Activated CD8-positive, alpha-beta memory T cell treated with anti-CD3 and anti-CD28 coated beads for 1 hour (primary cell): ENCODE data around the gene GSTP1.
A peak's percentile ranks its signal among the peaks of the same experiment; 100 is the strongest.
"Not testable (repeated sequence)": the region's sequence is repeated elsewhere in the genome, so short reads cannot be mapped to it uniquely, and the experiment has no call there.

Experiments used
- DNase-seq, 2 donors: peaks; one replicate each; pipeline ENCODE4 v3.0.0-alpha.2; 2020; ENCODE audit warnings: low read depth in 1 of 2; ENCODE audit errors: extremely low read depth in 1 of 2

GSTP1 gene

DNA sequence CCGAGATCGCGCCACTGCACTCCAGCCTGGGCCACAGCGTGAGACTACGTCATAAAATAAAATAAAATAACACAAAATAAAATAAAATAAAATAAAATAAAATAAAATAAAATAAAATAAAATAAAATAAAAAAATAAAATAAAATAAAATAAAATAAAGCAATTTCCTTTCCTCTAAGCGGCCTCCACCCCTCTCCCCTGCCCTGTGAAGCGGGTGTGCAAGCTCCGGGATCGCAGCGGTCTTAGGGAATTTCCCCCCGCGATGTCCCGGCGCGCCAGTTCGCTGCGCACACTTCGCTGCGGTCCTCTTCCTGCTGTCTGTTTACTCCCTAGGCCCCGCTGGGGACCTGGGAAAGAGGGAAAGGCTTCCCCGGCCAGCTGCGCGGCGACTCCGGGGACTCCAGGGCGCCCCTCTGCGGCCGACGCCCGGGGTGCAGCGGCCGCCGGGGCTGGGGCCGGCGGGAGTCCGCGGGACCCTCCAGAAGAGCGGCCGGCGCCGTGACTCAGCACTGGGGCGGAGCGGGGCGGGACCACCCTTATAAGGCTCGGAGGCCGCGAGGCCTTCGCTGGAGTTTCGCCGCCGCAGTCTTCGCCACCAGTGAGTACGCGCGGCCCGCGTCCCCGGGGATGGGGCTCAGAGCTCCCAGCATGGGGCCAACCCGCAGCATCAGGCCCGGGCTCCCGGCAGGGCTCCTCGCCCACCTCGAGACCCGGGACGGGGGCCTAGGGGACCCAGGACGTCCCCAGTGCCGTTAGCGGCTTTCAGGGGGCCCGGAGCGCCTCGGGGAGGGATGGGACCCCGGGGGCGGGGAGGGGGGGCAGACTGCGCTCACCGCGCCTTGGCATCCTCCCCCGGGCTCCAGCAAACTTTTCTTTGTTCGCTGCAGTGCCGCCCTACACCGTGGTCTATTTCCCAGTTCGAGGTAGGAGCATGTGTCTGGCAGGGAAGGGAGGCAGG, at the start of gene GSTP1:
Gene GSTP1 (plus strand): TSS at position 566 of the 958 bp plus-strand sequence. CDS start 32 bp downstream, at position 598.
- peak; percentile 48 to 69 for DNase-seq

DNA sequence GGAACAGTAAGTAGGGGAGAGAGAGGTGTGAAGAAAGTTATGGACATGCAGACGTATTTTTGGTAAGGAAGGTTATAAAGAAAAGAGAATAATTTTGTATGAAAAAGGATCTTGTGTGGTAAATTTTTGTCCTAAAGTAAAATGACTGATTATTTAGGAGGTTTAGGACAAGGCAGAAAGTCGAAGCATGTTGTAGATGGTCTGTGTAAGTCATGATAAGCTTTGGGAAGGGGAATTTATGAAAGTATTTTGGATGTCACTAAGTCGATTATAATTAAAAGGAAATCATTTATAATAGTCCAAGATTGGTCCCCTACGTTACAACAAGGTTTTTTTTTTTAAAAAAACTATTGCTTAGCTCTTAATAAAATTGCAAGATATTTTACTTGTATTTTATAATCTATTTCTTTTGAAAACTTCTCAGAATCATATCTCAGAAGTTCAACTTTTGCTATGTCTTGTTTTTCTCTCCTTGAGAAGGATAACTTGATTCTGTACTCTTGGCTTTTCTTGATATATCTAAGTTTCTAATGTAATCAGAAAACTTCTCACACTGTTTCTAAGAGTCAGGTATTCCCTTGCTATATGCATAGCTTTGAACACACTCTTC, 49.4 kb upstream of the GSTP1 start:
- DNase-seq, result no peak

DNA sequence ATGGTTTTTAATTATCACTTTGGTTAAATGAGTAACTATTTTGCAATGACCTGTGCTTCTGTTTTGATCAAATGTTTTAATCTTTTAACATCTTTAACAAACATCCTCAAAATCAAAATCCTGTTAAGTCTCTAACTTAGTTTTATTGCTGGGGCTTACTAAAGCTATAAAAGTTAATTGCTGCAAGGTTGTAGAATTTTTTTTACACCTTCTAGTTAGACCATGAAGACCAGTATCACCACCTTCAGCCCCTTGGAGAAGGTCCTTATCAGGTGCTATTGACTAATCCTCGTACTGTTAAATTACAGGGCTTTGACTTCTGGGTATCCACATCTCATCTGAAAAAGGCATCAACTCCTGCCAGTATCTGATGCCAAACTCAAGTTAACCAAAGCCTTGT, 48.1 kb upstream of the GSTP1 start:
- no peak for DNase-seq

DNA sequence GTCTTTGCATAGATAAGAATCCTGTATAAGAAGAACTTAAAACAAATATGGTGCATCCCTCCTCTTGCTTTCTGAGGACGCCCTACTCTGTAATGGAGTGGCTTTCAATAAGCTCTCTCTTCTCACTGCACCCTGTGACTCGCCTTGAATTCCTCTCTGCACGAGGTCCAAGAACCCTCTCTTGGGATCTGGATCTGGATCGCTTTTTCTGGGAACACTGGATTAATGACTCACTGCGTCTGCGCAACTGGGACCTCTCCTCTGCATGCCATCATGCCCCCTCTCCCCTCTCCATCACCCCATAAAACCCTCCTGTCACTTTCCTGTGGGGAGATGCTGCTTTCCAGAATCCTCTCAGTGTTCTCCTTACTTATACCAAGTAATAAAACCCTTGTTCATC, 45.3 kb upstream of the GSTP1 start:
- DNase-seq, result no peak

DNA sequence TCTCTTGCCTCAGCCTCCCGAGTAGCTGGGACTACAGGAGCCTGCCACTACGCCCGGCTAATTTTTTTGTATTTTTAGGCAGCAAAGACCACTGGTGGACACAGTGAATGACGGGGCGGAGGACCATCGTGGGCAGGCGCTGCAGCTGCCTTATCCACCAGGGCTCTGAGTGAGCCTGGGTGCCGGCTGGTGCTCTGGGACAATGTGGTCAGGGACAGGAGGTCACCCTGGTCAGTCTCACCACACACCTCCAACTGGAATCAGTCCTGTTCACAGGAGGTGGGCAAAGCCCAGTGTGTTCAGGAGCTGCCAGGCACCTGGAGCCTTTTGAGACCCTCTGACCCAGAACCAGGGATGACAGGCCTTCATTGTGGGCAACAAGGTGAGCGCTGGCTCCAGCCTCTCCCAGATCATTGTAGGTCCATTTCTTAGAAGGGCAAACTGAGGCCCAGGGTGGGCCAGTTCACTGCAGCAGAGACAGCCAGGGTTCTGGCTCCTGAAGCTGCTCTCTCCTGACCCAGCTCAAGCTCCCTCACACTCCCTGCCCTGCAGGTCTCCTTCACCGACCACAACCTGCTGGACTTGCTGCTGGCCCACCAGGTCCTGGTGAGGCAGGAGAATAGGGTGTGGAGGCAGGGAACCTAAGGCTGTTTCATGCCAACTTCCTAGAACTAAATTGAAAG, 44.6 kb upstream of the GSTP1 start:
- DNase-seq, result no peak

DNA sequence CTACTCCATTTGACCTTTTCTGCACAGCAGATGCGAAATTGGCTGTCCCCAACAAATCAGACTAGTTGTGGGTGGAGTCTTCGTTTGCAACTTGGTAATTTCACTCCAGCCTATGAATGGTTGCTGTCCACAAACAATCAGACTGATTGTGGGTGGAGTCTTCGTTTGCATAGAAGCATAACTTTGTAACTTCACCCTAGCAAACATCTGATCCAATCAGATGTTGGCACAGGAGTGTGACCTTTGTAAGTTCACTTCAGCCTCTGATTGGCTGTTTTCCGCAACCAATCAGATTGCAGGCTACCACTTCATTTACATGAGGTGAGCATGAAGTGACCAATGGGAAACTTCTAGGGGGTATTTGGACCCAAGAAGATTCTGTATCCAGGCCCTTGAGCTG, 44.1 kb upstream of the GSTP1 start:
- no peak for DNase-seq

DNA sequence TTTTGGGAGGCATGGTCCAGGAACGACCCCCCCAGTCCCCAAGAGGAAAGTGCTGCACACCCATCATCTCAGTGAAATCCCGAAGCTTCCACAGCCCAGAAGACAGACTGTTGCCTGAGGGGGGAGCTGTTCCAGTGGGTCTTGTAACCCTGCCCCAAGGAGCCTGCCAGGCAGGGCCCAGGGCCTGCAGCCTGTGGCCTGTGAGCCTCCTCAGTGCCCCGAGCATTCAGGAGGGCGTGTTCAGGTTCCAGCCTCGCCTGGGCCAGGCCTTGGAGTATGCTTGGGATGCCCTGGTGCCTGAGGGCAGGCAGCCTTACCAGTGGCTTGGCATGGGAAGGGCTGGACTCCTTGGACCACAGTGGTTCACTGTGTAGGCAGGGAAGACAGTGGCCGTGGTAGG, 42.4 kb upstream of the GSTP1 start:
- DNase-seq, result no peak

DNA sequence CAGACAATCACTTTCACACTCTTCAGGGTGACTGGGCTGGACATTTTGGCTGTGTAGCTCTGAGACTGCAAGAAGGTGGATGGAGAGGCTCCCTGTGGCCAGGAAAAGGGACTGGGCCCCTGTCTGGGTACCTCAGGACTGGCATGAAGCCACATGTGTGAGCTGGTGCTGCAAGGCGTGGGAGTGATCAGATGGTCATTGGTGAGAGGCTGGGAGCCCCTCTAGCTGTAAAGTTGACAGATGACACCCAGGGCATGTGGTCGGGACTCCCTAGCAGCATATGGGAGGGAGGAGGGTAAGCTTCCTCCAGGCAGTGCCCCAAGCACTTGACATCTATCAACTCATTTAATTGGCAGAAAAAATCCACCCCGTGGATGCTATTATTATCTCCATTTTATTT, 41.4 kb upstream of the GSTP1 start:
- no peak for DNase-seq

DNA sequence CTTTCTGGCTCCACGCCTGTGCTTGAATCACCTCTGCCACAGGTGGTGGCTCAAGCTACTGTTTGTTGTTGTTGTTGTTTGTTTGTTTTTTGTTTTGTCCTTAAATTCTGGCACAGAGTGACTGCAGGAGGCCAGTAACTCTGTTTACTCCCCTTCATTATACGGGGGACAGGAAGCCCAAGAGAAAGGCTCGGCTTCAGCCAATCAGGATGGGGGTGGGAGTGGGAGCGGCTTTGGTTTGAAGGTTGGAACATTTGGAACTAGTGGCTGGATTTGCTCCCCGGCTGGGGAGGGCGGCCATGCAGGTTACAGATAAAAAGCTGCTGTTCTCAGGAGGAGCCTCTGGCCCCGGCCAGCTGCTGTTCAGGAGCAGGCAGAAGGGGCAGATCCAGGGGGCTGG, 40.6 kb upstream of the GSTP1 start:
- no peak for DNase-seq

DNA sequence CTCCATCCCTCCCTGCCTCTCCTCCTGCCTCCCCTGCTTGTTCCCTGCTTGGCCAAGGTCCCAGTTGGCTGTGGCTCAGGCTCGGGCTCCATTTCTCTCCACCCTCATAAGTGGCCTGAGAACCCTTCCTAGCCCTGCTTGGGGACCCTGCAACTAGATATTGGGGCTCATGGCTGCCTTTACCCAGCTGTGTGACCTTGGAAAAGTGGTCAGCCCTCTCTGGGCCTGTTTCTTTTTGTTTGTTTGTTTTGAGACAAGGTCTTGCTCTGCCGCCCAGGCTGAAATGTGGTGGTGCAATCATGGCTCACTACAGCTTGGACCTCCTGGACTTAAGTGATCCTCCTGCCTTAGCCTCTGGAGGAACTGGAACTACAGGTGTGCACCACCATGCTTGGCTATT, 40.0 kb upstream of the GSTP1 start:
- no peak for DNase-seq

DNA sequence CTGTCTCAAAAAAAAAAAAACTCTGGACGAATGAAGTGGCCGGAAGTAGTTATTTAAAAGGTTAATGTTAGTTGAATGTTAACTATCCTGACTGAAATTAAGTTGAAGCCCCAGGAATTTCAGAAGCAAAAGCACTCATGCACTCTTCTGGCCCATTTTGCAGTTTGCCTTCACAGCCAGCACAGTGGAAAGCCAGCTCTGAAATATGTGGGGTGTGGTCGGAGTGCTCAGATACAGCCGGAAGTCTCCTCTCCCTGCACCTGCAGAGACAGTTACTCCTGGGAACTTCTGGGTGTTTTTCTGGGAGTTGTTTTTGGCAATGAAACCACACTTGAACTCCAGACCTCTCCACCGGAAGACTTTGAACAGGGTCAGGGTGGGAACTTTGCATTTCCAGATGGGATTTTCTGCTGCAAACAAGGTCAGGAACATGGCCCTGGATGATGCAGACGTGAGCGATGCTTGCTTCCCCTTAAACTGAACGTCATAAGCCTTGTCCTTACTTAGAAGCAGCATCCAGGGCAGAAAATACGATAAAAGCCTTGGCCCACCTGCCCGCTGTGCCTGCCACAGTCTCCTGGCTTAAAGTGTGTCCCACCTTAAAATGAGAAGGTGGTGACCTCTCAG, 38.9 kb upstream of the GSTP1 start:
- no peak for DNase-seq

DNA sequence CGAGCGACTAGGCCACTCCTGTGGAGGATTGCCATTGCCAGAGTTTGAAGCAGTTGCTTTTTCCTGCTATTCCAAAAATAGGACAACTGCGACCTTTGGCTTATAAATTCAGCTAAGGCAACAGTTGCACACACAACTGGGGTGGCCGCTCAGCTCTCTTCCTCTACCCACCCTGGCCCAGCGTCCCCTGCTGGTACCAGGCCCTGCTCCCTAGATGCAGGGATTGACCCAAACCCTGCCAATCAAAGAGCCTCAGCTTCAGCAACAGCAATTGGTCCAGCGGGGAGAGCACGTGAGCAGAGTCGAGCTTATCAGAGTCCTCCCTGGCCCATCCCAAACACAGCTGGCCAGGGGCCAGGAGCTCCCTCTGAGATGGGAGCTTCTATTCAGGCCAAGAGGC, 38.3 kb upstream of the GSTP1 start:
- DNase-seq, result no peak

DNA sequence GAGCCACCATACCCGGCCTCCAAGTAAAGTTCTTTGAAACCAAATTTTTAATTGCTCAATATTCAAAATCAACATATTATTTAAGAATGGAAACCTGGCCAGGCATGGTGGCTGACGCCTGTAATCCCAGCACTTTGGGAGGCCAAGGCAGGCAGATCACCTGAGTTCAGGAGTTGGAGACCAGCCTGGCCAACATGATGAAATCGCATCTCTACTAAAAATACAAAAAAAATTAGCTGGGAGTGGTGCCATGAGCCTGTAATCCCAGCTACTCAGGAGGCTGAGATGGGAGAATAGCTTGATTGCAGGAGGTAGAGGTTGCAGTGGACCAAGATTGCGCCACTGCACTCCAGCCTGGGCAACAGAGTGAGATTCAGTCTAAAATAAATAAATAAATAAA, 35.5 kb upstream of the GSTP1 start:
- not testable (repeated sequence) for DNase-seq

DNA sequence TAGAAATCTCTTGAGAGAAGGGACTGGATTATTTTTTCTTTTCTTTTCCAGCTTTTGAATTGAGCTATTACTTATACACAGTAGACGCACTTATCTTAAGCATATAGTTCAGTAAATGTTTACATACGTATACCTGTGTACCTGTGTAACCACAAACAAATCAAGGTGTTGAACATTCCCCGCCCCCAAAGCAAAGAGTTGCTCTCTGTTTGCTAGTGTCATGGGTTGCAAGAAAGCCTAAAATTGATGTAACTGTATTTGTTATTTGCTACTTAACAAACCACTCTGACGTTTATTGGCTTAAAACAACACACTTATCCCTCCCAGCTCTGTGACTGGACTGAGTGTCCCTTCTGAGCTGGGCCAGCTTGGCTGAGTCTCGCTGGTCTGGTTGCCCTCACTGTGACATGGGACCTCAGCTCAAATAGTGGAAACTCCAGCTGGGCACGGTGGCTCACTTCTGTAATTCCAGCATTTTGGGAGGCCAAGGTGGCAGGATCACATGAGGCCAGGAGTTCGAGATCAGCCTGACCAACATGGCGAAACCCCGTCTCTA, 35.0 kb upstream of the GSTP1 start:
- no peak for DNase-seq

DNA sequence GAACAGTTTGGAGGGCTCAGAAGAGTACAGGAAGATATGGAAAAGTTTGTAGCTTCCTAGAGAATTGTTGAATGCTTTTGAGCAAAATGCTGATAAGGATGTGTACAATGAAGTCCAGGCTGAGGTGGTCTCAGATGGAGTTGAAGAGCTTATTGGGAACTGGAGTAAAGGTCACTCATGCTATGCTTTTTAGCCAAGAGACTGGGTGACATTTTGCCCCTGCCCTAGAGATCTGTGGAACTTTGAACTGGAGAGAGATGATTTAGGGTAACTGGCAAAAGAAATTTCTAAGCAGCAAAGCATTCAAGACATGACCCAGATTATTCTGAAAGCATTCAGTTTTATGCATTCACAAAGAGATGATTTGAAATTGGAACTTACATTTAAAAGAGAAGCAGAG, 32.5 kb upstream of the GSTP1 start:
- no peak for DNase-seq

DNA sequence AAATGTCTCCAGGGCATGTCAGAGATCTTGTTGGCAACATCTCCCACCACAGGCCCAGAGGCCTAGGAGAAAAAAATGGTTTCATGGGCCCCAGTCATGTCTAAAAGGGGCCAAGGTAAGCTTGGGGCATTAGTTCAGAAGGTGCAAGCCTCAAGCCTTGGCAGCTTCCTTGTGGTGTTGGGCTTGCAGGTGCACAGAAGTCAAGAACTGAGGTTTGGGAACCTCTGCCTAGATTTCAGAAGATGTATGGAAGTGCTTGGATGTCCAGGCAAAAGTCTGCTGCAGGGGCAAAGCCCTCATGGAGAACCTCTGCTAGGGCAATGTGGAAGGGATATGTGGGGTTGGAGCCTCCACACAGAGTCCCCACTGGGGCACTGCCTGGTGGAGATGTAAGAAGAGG, 31.9 kb upstream of the GSTP1 start:
- not testable (repeated sequence) for DNase-seq

DNA sequence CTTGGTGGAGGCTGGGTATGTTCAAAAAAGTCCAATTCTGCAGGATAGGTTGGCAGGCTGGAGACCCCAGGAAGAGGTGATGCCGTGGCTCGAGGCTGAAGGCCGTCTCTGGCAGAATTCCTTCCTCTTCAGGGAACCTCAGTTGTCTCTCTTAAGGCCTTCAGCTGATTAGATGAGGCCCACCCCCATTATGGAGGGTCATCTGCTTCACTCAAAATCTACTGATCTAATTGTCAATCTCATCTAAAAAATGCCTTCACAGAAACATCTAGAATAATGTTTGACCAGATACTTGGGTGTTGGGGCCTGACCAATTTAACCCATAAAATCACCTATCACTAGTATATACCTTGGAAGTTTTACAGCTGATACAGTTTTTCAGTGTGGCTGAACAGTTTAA, 27.4 kb upstream of the GSTP1 start:
- DNase-seq, result no peak

DNA sequence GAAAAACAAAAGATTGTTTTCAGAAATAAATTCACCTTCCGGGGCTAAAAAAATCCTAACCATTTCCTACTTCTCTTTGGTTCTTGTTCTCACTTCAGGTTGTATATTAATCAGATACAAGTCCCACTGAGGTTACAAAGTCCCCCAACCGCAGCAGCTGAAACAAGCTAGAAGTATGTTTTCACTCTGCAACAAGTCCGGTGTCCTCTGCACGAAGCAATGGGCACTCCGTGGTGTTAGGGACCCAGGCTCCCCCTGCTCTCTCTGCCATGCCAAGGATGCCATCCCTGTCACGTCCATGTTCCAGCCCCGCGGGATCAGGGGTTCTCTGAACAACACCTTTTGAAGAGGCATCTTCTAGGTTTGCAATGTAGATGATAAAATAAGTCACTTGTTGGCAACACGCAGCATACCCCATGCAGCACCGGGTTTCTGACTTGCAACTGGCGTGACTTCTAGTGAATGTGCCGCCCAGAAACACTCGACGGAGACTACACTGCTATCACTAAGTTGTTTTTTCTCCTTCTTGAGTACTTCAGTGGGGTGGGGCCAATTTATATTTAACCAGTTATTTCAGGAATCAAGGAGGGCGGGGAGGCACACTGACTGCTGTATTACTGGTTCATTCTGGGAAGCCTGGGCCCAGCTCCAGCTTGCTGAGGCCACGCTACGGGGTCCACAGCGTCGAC, 25.4 kb upstream of the GSTP1 start:
- no peak for DNase-seq

DNA sequence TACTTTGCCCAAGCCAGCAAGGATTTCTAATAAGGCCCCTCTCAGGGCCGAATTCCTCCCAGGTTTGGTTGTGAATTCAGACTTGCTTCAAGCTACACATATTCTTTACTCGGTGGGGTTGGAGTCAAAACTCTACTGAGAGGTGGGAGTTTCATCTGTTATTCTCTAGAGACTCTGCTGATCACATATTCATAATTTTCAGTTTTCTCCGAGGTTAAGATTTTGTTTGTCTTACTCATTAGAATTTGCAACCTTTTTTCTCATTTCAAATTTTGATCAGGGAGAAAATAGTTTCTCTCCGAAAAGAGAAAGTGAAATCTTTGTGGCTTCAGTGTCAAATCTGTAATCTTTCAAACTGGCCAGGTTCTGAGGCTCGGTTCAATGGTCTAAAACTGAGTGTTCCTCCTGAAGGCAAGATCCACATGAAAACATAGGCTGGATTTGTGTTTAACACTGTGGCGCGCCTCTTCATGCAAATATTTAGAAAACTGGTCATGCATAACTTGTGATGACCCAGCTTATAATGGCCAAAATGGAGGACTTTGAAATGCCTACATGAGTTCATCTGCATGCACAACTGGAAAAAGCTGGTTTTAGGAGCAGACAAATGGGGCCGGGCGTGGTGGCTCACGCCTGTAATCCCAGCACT, 21.5 kb upstream of the GSTP1 start:
- DNase-seq, result no peak
